ENCODE measurements around the gene FGFBP1.

DNA sequence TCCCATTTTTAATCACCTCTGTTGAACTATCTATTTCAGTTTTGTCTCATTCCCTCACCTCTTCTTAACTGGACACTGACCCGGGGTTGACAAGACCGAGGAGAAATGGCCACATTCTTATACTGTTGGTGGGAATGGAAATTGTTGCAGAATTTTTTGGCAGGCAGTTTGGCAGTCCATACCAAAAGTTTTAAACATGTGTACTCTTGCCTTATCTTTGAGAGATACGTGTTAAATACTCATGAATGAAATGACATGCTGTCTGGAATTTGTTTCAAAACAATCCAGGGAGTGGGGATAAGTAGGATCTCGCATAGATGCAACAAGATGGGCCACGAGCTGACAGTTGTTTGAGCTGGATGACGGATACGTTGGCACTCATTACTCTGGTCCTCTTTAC is 12.1 kb downstream of the FGFBP1 start:
- TF ChIP-seq, protein P1, sequence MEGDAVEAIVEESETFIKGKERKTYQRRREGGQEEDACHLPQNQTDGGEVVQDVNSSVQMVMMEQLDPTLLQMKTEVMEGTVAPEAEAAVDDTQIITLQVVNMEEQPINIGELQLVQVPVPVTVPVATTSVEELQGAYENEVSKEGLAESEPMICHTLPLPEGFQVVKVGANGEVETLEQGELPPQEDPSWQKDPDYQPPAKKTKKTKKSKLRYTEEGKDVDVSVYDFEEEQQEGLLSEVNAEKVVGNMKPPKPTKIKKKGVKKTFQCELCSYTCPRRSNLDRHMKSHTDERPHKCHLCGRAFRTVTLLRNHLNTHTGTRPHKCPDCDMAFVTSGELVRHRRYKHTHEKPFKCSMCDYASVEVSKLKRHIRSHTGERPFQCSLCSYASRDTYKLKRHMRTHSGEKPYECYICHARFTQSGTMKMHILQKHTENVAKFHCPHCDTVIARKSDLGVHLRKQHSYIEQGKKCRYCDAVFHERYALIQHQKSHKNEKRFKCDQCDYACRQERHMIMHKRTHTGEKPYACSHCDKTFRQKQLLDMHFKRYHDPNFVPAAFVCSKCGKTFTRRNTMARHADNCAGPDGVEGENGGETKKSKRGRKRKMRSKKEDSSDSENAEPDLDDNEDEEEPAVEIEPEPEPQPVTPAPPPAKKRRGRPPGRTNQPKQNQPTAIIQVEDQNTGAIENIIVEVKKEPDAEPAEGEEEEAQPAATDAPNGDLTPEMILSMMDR (IDR thresholded peaks at IDR 0.05; ENCODE audit: insufficient read depth, low read length, poor library complexity, severe bottlenecking) = no peak
- TF ChIP-seq EZH2phosphoT487 (conservative IDR thresholded peaks at IDR 0.05; ENCODE audit: low read length) = no peak
